GM18873 (cell line): Measurements from ENCODE around the gene HEXB.
"Not testable (repeated sequence)": the region's sequence is repeated elsewhere in the genome, so short reads cannot be mapped to it uniquely, and the experiment has no call there.

ENCODE experiments used
- ATAC-seq: cut with Tn5 transposase; IDR thresholded peaks from one replicate; pipeline ENCODE4 v1.9.1; 2021; ENCODE audit warnings: mild to moderate bottlenecking, moderate library complexity, moderate number of reproducible peaks; ENCODE audit not compliant: unreplicated experiment, low FRiP score

The HEXB gene

GRCh38 chr5:74722271-74722670 is 37.2 kb downstream of the HEXB start:
- ATAC-seq: no peak

GRCh38 chr5:74725331-74725730 is 40.3 kb downstream of the HEXB start:
- no peak for ATAC-seq

DNA sequence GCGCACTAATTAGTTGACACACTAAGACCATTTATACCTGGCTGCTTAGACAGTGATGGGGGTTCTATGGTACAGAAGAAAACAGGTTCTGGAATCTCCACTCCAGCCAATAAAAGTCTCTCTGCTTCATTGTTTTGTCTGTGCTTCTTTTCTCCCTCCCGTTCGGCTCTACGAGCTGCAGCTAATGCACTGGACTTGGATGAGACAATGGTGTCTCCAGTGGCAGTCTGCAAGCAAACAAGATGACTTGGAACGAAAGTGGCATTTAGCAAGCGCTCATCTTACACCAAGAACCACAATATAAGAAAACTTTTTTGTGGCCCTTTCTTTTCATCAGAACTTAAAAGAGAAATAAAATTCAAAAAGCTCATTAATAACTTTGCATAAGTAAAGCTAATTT is 51.7 kb downstream of the HEXB start:
- ATAC-seq: no peak

GRCh38 chr5:74738406-74738805 is 53.4 kb downstream of the HEXB start:
- no peak for ATAC-seq

DNA sequence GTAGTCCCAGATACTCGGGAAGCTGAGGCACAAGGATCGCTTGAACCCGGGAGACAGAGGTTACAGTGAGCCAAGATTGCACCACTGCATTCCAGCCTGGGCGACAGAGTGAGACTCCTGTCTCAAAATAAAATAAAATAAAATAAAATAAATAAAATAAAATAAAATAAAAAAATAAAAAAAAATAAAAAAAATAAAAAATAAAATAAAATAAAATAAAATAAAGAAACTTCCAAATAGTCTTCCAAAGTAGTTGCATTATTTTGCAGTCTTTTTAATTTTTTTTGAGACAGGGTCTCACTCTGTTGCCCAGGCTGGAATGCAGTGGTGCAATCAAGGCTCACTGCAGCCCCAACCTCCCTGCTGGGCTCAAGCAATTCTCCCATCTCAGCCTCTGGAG is 63.7 kb downstream of the HEXB start:
- not testable (repeated sequence) for ATAC-seq

- ATAC-seq: no peak
Measured at GRCh38 chr5:74761241-74761640, 76.2 kb downstream of the HEXB start.

GRCh38 chr5:74762599-74762998 is 77.6 kb downstream of the HEXB start:
- no peak for ATAC-seq

- no peak for ATAC-seq
Measured at GRCh38 chr5:74763504-74763903, 78.5 kb downstream of the HEXB start.

DNA sequence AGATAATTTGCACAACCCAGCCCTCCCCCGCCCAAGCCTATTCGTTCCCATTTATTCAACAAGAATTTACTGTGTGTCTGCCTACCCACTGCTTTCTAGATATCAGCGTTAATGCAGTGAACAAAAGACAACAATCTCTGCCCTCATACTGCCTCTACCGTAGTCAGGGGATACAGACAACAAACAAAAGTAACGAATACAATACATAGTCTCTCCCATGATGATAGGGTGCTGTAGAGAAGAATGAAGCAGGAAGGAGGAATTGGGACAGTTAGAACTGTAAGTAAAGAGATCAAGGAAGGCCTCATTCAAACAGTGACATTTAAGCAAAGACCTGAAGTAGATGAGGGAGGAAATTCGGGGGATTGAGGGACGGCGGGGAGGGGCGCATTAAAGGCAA is 80.2 kb downstream of the HEXB start:
- no peak for ATAC-seq

- ATAC-seq: no peak
Measured at GRCh38 chr5:74765929-74766328, 80.9 kb downstream of the HEXB start.

DNA sequence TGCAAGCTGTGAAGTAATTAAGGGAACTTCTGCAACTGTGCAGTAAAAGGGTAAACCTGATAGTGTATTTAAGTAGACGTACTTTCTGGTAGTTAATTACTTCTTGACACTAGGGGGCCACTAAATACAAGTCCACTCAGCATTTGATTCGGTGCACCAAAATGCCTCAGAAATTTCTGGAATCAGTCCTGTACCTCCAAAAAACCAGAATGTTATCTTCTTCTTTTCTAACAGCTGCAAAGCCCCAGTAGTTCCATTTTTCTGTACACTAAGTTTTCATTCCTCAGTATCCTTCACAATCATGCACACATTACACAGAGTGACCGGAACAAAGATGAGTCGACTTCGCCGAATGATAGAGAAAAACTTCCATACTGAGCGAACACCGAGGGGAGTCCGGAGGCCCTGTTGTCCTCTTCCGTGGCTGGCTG is 81.4 kb downstream of the HEXB start:
- peak; percentile 26 for ATAC-seq

DNA sequence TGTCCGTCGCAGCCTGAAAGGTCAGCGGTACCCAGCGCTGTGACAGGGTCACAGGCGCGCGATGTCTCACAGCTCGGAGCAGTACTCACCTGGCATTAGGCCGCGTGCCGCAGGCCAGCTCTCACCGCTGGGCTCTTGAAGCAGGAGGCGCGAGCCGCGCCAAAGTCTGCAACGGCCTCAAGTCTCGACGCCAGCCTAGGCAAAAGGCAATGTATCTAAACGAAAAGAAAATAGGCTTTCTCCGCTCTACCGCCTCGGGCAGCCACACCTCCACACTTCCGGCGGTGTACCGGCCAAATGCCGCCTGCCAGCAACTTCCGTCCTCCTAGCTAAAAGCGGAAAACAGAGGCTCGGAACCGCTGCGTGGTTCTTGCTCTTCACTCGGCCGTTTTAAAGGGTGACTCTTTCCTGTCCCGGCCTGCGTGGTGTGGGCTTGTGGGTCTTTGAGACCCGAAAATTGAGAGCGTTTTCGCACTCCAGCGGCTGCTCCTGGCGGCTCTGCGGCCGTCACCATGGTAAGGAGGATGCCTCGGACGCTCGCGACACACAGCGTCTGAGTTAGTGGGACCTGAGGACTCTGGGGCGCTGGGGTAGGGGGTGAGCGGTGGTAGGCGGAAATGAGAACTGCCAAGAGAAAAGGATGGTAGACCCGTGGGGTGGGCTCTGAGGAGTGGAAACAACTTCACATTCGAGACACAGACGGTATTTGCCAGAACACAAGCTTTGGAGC is 82.0 kb downstream of the HEXB start, which contains the start of the genes GFM2 and NSA2:
Gene GFM2 (minus strand): TSS at position 269 of the 730 bp plus-strand sequence. CDS start 3,375 bp downstream, outside the sequence.
Gene NSA2 (plus strand): TSS at position 401 of the 730 bp plus-strand sequence. CDS start 112 bp downstream, at position 513.
- peak; percentile 89 for ATAC-seq

- no peak for ATAC-seq
Measured at GRCh38 chr5:74767579-74767913, 82.5 kb downstream of the HEXB start.
